HG02763 (cell line): ENCODE results near the gene NCAM1.

ENCODE experiments used
- ATAC-seq: cut with Tn5 transposase; IDR thresholded peaks from one replicate; pipeline ENCODE4 v1.9.1; 2021; ENCODE audit warnings: mild to moderate bottlenecking, moderate library complexity; ENCODE audit not compliant: unreplicated experiment

NCAM1 gene

DNA sequence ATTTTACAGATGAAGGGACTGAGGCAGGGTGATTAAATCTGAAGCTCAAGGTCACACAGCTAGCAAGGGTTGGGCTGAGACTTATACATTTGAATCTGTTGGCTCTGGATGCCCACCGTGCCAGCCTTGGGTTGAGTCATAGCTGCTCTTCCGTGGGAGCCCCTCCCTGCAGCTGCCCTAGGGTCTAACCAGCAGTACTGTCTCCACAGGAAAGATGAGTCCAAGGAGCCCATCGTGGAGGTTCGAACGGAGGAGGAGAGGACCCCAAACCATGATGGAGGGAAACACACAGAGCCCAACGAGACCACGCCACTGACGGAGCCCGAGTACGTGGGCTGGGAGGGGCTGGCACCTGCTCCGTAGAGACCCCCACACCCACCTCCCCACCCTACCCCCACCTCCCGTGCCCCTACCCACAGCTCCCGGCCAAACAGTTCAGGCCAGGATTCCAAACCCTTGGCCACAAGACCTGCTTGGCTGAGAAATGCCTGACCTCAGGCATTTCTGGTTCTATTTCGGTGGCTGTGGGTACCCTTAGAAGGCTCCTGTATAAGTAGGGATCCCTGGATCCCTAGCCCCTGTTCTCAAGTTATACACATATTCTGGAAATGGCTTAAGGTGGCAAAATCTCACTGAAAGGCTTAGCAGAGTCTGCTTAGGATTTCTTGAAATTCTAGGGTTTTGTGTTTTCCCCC, 310.5 kb downstream of the NCAM1 start:
- no peak for ATAC-seq

DNA sequence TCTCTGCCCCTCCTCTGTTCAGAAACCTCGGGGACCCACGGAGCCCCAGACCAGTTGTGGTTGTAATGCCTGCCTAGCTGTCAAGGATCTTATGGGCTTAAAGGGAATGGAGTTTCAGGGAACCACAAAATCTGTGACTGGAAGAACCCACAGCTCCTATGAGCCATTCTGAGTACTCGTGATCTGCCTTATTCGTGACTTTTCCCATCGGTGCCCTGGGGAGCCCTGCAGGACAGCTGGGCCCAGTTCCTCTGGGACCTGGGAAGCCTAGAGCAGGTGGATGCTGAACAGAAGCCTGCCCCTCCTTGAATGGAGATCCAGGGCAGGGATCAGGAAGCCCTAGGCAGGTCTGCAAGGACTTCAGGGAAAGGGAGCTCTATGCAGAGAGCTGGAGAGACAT, 311.1 kb downstream of the NCAM1 start:
- ATAC-seq = no peak

DNA sequence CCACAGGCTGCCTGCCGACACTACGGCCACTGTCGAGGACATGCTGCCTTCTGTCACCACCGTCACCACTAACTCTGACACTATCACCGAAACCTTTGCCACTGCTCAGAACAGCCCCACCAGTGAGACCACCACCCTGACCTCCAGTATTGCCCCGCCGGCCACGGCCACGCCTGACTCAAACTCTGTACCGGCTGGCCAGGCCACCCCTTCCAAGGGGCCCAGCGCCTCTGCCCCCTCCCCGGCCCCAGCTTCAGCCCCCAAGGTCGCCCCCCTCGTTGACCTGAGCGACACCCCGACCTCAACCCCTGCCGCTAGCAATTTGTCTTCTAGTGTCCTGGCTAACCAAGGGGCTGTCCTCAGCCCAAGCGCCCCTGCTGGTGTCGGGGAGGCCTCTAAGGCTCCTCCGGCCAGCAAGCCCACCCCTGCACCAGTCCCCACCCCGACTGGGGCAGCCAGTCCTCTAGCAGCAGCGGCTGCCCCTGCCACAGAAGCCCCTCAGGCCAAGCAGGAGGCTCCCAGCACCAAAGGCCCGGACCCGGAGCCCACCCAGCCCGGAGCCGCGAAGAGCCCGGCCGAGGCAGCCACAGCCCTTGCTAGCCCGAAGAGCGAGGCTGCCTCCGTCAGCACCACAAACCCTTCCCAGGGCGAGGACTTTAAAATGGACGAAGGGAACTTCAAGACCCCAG, 311.9 kb downstream of the NCAM1 start:
- no peak for ATAC-seq

DNA sequence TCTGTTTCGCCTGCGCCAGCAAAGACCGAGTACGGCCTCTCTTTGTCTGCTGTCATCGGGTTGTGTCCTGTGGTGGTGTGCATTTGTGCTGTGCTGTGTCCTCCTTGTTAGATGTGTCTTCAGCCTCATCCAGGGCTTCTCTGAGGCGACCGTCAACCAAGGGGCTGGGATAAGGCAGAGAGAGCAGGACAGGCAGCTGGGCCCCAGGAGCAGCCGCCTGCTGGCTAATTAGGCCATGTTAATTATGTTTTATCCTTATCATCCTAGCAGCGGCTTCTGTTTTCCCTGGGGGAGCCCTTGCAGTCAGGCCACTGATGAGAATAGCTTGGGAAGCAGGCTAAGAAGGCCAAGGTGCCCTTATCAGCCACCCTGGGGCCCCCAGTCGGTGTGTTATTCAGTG, 312.5 kb downstream of the NCAM1 start:
- no peak for ATAC-seq

DNA sequence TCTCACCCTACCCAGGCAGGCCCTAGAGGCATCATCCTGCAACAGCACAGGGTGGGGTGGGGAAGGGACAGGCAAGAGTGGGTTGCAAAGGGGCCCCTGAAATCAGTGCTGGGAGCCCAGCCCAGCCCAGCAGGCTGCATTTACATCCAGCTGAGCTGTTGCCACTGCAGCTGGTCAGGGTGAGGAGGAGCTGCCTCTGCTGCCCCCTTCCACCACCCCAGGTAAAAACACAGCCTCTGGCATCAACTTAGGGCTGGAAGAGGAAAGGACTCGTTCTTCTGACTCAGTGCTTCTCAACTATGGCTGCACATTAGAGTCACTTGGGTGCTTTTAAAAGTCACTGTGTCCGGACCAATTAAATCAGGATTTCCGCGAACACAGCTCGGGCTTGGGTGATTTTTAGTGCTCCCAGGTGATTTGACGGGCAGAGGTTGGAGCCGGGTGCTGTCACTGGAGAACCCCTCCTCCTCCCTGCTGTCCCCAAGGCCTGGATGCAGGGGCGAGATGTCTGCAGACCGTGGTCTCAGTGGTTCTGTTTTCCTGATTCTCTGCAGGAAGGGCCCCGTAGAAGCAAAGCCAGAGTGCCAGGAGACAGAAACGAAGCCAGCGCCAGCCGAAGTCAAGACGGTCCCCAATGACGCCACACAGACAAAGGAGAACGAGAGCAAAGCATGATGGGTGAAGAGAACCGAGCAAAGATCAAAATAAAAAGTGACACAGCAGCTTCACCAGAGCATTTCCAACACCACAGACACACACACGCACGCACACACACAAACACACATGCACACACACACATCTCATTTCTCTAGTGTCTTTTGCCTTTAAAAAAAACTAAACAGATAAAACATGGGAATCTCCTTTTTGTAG, 313.7 kb downstream of the NCAM1 start:
- no peak for ATAC-seq

DNA sequence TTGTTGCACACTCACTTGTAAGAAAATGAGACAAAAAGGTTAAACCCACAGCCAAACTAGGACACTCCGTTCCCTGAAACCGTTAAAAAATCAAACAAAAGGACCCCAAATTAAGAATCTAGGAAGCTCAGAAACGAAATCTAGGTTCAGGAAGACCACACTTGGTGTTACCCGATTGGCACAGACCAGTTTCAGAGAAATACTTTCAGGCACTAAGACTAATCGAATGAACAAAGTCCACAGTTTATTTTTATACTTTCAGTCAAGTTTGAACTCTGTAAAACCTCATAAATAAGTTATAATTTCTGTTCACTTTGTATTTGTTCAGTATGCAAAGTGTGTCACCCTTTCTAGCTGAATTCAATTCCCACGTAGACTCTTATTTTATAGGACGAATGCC, 314.4 kb downstream of the NCAM1 start:
- ATAC-seq = no peak

DNA sequence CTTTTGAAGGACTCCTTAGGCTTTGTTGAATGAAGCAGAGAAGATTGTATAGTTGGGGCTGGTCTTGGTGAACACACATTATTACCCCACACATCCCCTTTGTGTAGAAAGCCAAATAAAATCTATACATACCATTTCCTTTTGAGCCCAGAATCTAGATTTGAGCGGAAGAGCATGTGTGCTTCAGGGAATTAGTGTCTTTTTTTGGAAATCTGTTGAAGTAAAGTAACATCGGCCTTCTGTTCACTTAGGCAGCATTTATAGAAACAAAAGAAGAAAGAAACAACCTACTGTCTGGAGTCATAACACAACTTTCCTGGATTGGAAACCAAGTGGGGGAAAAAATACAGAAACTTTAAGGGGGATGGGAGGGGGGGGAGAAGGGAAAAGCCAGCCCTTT, 315.2 kb downstream of the NCAM1 start:
- no peak for ATAC-seq

DNA sequence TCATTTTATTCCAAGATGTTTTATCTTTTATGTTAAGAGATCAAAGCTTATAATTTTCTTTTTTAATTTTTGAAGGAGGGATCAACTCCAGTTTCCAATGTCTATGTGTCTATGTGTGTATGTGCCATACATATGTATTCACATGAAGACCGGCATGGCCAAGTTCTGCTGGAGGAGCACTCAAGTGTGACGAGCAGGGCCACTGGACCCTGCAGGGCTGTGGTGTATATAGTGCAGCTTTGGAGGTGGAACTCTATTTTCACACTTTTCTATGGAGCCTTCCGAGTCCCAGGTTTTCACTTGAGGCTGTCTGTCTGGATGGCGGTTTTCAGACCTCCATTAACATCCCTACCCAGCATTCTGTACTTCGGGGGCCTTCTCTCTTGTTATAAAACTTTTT, 316.7 kb downstream of the NCAM1 start:
- no peak for ATAC-seq

DNA sequence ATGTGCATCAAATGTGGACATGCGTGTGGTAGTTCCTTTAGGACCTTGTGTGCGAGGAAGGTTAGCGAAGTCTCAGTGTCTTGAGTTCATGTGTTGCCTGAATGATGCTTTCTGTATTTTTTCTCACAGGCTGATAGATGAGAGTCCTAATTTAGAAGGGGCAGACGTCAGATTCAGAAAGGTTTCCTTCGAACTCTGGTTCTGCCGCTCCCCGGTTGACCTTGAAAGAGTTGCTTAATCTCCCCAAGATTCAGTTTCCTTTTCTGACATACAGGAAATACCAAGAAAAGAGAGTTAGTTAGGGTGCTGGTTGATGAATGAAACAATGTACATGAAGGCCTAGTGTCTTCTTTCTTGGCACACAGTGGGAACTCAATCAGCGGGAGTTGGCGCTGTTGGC, 317.3 kb downstream of the NCAM1 start:
- no peak for ATAC-seq

DNA sequence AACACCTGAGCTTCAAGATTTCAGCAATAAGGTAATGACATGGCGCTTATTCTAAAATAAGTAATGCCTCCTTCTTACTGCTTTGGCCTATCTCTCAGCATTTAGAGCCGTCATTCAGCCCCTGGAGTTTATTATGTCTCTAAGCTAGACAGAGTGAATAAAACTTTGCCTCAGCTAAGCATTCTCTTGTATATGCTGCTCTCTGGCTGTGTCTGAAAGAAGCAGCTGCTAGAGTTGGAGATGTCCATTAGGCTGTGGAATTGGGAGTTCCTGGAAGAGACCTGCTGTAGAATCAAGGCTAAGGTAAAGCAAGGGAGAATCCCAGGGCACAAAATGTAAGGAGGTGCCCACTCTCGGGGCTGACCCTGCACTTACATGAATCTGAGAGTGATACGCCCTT, 317.7 kb downstream of the NCAM1 start:
- ATAC-seq = no peak

DNA sequence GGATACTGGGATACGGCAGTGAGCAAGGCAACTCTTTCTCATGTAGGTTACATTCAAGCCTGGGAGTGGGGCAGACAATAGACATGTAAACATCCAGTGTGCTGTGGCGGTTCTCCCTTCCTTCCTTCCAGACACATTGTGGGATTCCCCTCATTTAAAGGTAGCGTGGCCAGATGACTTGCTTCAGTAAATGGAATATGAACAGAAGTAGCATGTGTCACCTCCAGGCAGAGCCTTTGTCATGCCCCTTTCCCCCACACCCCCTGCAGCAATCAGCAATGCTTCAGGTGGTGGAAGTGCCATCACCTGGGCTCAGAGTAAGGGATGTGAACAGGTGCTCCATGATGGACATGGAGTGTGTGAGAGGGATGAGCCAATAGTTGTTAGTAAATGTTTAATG, 318.4 kb downstream of the NCAM1 start:
- ATAC-seq = no peak

DNA sequence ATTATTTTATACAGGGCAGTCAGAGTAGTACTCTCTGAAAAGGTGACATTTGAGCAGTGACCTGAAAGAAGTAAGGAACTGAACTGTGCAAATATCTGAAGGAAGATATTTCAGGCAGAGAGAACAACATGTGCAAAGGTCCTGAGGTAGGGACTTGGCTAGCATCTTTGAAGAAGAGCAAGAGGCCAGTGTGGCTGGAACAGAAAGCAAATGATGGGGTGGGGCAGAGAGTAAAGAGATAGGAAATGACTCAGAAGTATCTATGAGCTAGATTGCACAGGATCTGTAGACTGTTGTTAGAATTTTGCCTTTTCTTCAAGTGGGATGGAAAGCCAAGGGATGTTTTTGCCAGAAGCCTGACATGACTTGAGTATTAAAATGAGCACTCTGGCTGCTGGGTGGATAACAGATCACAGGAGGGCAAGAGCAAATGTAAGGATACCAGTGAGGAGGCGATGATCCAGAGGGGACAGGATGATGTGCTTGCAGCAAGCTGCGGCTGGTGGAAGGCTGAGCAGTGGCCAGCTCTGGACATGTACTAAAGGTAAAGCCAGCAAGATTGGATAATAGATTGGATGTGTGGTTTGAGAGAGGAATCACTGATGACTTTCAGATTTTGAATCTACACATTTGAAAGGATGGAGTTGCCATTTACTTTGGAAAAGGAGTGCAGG, 320.0 kb downstream of the NCAM1 start:
- no peak for ATAC-seq

DNA sequence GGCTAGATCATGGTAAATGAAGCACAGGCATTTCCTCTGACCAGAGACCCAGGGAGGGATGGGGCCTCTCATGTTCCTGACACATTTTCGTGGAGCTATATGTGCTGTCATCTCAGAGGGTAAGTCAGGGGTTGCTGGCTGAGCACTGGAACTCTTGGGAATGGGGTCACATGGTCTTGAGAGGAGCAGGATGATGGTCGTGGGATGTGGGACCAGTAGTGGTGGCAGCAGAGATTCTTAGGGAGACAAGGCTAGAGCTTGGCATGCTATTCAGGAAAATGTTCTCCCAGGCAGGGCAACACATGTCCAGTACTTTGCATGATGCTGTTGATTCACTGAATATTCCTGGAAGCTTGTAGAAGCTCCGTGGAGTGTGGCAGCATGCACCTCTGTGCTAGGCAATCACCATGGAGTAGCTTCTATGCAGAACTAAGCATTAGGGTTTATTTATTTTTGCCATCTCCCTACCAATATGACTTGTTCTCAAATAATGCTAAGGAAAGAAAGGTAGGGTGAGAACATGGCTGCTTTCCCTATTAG, 321.7 kb downstream of the NCAM1 start:
- no peak for ATAC-seq

DNA sequence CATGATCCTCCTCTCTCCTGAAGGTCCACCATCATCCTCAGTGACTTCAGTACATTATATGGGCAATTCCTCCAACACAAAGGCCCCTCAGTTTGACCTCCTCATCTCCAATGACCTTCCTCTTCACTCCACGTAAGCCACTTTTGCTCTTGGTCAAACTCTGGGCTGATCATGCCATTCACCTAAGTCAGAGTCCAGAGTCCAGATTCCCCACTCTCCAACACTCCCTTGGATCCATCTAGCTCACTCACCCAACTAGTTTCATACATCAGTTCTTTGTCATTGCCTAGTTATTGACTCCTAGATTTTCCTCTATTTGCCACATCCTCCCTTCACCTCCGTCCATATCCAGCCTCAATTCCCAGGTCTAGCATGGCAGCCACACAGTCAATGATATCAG, 322.7 kb downstream of the NCAM1 start:
- ATAC-seq = no peak

DNA sequence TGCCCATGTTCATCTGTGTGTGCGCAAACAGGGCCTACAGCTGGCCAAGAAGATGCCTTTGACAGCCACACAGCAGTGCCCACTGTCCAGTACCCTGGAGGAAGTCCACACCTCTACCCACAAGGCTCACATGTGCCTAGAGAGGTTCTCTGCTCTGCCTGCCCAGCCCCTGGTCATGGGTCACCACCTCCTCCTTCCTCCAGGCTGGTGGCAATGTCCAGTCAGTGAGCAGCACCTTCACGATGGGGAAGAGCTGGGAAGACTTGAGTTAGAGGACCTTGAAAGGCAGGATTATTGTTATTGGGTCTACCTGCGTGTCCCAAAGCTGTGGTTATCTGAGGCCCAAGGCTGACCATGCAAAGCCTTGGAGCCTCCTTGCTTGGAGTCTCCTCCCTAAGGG, 324.8 kb downstream of the NCAM1 start:
- ATAC-seq = no peak

DNA sequence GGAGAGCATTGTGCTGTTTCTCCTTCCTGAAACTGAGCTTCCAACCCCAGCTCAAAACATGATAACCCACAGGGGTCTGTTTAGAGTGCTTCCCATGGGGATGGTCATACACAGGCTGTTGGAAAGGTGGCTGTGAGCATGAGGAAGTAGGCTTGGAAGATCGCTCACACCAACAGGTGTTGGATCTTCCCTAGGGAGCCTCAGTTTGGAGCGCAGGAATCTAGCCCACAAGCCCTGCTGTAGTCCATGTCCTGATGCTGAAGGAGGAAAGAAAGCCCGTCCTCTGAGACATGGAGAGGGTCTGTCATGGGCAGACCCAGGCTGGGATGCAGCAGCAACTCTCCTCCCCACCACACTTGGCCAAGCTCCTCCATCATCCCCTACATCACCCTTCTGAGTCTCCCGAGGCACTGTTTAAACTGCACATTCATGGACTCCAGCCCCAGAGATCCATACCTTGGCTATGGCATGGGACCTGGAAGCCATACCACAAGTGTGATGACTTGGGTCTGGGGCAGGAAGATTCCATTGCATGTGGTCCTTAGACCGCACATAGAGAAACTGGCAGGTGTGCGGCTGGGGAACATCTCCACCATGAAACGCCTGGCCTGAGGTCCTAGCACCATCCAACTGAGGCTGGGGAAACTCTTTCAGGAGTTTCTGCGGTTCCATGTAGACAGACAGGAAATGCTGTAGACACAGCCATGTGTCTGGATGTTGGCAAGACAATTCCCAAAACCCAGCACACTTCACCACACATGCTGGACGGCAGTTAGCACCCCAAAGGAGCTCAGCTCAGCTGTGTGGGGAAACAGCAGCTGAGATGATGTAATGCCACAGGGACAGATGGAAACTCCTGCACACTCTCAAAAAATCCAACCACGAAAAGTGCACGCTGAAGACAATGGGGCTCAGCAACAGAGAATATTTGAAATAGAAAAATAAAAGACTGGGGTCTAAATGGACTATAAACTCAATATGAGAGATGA, 325.6 kb downstream of the NCAM1 start:
- no peak for ATAC-seq

DNA sequence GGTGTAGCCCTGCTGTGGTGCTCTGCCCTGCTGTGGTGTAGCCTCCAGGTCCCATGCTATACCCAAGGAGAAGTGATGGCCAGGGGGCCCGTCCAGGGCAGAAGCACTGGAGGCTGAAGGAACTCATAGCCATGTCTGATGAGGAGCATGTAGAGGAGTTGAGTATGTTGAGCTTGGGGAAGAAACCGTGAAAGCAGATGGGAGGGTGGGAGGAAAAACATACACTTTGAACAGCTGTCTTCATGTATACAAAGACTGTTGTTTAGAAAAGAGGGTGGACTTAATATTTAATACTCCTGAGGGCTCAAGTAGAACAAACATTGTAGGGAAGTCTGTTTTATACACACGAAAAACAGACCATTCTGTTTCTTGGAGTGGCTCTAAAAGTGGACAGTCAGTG, 326.6 kb downstream of the NCAM1 start:
- no peak for ATAC-seq

DNA sequence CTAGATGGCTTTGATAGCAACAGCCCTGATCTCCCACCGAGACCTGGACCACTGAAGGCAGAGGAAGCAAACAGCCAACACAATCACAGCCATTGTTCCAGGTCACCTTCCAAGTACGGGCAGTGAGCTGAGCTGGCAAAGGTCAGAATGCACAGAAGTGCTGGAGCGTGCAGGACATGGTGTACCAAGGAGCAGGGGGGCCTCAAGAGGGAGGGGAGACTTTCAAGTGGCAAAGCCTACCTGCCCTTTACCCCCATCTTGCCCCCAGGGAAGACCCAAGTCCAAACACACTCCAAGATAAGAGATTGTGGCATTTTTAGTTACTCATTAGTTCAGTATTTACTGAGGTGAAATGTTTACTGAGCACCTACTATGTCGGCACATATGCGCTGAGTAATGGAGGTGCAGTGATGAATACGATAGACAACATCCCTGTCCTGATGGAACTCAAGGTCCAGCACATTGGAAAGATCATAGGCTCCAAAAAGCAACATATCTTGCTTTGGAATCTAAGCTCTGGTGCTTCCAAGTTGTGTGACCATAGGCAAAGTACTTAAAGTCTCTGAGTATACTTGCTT, 327.2 kb downstream of the NCAM1 start:
- ATAC-seq = no peak

DNA sequence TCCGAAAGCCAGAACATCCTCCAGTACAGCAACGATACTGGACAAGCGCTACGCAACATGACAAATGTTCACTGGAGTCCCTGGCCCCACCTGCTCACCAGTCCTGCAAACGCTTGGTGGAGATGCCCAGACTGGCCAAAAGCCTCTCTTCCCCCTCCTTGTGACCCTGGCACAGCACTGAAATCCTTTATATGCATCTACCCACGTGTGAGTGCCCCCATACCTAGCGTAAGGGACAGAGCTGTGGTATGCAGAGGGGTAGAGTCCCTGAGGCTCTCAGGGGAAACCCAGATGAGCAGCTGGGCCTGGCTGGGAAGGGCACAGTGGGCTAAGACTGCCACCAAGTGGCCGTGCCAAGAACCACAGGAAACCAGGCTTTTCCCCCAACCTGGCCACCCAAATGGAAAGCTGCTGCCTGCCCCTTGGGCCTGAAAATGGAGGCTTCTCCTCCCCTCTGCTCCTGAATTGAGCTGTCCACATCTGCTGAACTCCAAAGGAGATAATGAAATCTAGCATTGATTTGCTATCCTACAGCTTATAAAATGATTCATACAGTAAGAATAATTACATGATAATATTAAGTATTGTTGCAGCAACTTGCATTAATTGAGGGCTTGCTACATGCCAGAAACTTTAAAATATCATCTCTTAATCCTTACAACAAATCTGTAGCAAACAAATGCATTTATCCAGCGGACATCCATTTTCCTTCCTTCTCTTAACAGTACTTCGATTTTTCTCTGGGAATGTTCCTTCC, 328.4 kb downstream of the NCAM1 start:
- ATAC-seq = peak; percentile 96
